WTC11 (cell line): ENCODE measurements around the gene DUOX1.

Experiments
- CREB1 ChIP-seq: sonication (generic); formaldehyde crosslinking; IDR thresholded peaks from 2 replicates; pipeline ENCODE4 v1.8.0; 2023; ENCODE audit warnings: mild to moderate bottlenecking, missing genetic modification reagents
- CREM ChIP-seq: sonication (generic); formaldehyde crosslinking; IDR thresholded peaks from 2 replicates; pipeline ENCODE4 v1.8.1; 2022; ENCODE audit warnings: mild to moderate bottlenecking, missing genetic modification reagents, moderate library complexity
- ETV6 ChIP-seq: sonication (generic); formaldehyde crosslinking; IDR thresholded peaks from 2 replicates; pipeline ENCODE4 v1.8.1; 2022; ENCODE audit warnings: mild to moderate bottlenecking, missing genetic modification reagents
- FOXJ3 ChIP-seq: sonication (generic); formaldehyde crosslinking; IDR thresholded peaks from 2 replicates; pipeline ENCODE4 v1.9.0; 2021; ENCODE audit warnings: missing genetic modification reagents, mild to moderate bottlenecking, borderline replicate concordance
- GRHL2 ChIP-seq: fragments of 250-450 bp; sonication (Bioruptor Pico); IDR thresholded peaks from 2 replicates; pipeline ENCODE4 v1.8.0; 2022; ENCODE audit warnings: mild to moderate bottlenecking, moderate library complexity; ENCODE audit not compliant: insufficient replicate concordance, severe bottlenecking
- MXD4 ChIP-seq: fragments of 250-450 bp; sonication (Bioruptor Pico); IDR thresholded peaks from 2 replicates; pipeline ENCODE4 v1.8.0; 2021; ENCODE audit warnings: mild to moderate bottlenecking, moderate library complexity, borderline replicate concordance
- NFATC4 ChIP-seq: fragments of 250-450 bp; sonication (Bioruptor Pico); IDR thresholded peaks from 2 replicates; pipeline ENCODE4 v1.9.0; 2021; ENCODE audit warnings: mild to moderate bottlenecking
- NFYB ChIP-seq: sonication (generic); formaldehyde crosslinking; conservative IDR thresholded peaks from 2 replicates; pipeline ENCODE4 v1.8.0; 2022; ENCODE audit warnings: low read depth, missing genetic modification reagents
- NR1H2 ChIP-seq: sonication (generic); formaldehyde crosslinking; IDR thresholded peaks from 2 replicates; pipeline ENCODE4 v1.9.0; 2021; ENCODE audit warnings: mild to moderate bottlenecking, moderate library complexity, missing genetic modification reagents
- ZNF121 ChIP-seq: sonication (generic); formaldehyde crosslinking; IDR thresholded peaks from 2 replicates; pipeline ENCODE4 v1.8.0; 2023; ENCODE audit warnings: missing genetic modification reagents
- ZNF423 ChIP-seq: fragments of 250-450 bp; sonication (Bioruptor Pico); IDR thresholded peaks from 2 replicates; pipeline ENCODE4 v2.1.2; 2022; ENCODE audit warnings: mild to moderate bottlenecking, moderate library complexity
- TF ChIP-seq, protein P1 (sequence below): fragments of 200-600 bp; IDR thresholded peaks from 2 replicates; pipeline ENCODE4 v1.8.0; 2022; ENCODE audit warnings: antibody characterized with exemption

DNA sequence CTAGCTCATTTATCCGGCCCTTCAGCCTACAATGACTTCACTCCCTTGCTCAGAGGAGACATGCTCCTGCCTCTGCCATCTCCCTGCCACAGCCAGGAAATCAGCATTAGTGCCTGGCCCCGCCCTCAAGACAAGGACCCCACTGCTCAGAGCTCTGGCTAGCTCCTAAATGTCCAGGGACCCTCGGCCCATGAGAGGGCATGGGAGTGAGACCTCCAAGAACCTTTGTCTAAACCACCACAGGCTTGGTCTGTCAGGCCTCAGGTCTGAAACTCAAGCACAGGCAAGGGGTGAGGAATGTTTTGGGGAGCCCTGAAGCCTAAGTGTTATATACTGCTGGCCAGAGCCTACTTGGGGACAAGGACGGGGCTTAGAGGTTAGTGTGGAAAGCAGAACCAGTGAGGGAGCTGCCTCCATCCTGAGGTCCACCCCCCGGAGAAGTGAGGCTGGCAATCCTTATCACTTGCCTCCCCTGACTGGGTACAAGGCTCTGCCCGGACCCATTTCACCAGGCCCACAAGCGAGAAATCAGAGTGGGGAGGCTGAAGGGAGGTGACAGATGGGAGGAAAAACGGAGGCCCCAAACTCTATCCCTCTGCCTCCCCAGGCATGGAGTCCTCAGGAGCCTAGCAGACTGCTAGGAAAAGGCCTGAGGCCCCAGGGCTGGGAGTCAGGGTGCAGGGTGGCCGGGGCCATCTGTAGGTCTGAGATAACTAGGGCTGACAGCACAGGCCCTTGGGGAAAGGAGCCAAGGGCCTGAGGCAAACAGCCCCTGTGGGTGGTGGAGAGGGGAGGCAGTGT, 39.2 kb downstream of the DUOX1 start:
- TF ChIP-seq, protein P1, sequence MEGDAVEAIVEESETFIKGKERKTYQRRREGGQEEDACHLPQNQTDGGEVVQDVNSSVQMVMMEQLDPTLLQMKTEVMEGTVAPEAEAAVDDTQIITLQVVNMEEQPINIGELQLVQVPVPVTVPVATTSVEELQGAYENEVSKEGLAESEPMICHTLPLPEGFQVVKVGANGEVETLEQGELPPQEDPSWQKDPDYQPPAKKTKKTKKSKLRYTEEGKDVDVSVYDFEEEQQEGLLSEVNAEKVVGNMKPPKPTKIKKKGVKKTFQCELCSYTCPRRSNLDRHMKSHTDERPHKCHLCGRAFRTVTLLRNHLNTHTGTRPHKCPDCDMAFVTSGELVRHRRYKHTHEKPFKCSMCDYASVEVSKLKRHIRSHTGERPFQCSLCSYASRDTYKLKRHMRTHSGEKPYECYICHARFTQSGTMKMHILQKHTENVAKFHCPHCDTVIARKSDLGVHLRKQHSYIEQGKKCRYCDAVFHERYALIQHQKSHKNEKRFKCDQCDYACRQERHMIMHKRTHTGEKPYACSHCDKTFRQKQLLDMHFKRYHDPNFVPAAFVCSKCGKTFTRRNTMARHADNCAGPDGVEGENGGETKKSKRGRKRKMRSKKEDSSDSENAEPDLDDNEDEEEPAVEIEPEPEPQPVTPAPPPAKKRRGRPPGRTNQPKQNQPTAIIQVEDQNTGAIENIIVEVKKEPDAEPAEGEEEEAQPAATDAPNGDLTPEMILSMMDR = no peak
- TF ChIP-seq ZNF121 (CRISPR knock-in tag) = no peak
- TF ChIP-seq CREB1 (CRISPR knock-in tag) = no peak
- no peak for TF ChIP-seq CREM (CRISPR knock-in tag)
- no peak for TF ChIP-seq NFATC4 (CRISPR knock-in tag)
- TF ChIP-seq NR1H2 (CRISPR knock-in tag) = no peak
- TF ChIP-seq NFYB = no peak
- TF ChIP-seq ZNF423 = no peak
- TF ChIP-seq FOXJ3 (CRISPR knock-in tag) = no peak
- TF ChIP-seq GRHL2 (CRISPR knock-in tag) = no peak
- no peak for TF ChIP-seq ETV6 (CRISPR knock-in tag)
- TF ChIP-seq MXD4 (CRISPR knock-in tag) = no peak
